HT1080 (cell line): ENCODE results near the gene RAB11B. TPM values are rescaled to one million over a fixed set of nuclear protein-coding genes. Genes with fewer than 3 reads are reported as not detected.
"Not testable (repeated sequence)": the region's sequence is repeated elsewhere in the genome, so short reads cannot be mapped to it uniquely, and the experiment has no call there.

ENCODE experiments used
- DNase-seq: peaks from one replicate; pipeline ENCODE4 v3.0.0-alpha.2; 2015; ENCODE audit warnings: low read depth
- small RNA-seq: library from RNA; depleted of rRNA; stranded (forward); fragments of <200 nt; gene quantifications from one replicate; pipeline ENCODE3, GENCODE V24; 2014
- total RNA-seq: library from RNA; depleted of rRNA; stranded (reverse); fragments of >200 nt; shearing (Covaris generic); gene quantifications from 2 replicates; pipeline ENCODE4 v1.2.3, GENCODE V29; 2014; rRNA removed

The RAB11B gene
- total RNA-seq, 1 experiment from 2014 or later = 10.7 TPM

DNA sequence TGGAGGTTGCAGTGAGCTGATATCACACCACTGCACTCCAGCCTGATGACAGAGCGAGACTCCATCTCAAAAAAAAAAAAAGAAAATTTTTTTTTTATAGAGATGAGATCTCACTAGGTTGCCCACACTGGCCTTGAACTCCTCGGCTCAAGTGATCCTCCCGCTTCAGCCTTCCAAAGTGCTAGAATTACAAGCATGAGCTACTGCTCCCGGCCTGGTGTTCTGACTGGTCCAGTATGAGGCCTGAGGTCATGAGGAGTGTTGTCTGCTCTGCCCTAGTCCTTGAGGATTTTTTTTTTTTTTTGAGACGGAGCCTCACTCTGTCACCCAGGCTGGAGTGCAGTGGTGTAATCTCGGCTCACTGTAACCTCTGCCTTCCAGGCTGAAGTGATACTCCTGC lies 35.2 kb downstream of the RAB11B start:
- DNase-seq = not testable (repeated sequence)

DNA sequence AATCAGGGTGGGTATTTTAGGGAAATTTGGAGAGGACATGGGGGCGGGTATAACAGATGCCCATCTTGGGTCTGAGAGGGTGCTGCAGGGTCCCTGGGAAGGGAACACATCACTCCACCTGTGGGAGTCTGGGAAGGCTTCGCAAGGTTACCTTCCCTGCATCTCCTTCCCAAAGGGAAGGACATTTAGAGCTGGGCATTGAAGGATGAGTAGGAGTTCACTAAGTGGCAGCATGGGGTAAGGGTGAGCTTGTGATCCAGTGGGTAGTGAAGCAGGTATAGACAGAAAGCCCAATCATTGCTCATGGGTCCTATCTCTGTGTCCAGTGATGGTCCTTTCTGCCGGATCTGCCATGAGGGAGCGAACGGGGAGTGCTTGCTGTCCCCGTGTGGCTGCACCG lies 36.1 kb downstream of the RAB11B start:
- no peak for DNase-seq

DNA sequence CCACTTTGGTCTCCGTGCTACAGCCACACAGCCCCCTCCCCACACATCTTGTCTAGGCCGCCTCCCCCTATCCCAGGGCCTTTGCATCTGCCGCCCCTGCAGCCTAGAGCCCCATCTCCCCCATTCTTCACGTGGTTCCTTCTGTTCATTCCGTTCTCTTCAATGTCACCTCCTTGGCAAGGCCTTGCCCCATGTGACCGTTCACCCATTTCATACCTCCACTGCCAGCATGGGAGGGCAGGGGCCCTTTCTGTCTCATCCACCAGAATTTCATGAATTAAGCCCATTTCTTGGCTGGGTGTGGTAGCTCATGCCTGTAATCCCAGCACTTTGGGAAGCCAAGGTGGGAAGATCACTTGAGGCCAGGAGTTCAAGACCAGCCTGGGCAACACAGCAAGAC lies 38.9 kb downstream of the RAB11B start:
- no peak for DNase-seq

DNA sequence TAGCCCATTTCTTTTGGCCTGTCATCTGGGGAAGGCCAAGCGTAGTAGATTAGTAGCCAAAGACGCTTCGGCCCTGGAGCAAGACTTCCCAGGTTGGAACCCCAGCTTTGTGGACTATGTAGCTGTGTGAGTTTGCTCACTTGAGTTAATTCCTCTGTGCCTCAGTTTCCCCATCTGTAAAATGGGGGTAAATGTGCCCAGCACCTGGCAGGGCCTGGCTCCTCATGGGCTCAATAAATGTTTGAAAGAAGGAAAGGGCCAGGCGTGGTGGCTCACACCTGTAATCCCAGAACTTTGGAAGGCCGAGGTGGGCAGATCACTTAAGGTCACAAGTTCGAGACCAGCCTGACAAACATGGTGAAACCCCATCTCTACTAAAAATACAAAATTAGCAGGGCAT lies 39.7 kb downstream of the RAB11B start:
- no peak for DNase-seq

DNA sequence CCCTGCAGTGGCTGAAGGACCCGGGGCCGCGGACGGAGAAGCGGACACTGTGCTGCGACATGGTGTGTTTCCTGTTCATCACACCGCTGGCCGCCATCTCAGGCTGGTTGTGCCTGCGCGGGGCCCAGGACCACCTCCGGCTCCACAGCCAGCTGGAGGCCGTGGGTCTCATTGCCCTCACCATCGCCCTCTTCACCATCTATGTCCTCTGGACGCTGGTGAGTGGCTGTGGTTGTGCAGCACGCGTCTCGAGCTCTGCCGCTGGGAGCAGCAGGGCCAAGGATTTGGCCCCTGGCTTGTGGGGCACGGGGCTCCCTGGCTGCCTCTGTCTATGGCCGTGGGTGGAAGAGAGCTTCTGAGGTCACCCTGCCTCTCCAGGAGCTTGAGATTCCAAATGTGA lies 40.5 kb downstream of the RAB11B start:
- no peak for DNase-seq

DNA sequence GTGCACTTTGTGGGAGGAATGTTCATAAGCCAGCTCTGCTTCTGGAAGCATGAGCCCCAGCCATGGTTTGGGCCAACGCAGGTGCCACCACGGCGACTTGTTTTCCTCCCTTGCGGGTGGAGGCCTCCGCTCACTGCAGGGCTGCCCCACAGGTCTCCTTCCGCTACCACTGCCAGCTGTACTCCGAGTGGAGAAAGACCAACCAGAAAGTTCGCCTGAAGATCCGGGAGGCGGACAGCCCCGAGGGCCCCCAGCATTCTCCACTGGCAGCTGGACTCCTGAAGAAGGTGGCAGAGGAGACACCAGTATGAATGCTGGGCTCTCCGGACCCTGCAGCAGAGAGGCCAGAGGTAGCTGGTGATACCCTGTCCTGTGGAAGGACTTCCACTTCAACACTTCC lies 48.1 kb downstream of the RAB11B start:
- no peak for DNase-seq

DNA sequence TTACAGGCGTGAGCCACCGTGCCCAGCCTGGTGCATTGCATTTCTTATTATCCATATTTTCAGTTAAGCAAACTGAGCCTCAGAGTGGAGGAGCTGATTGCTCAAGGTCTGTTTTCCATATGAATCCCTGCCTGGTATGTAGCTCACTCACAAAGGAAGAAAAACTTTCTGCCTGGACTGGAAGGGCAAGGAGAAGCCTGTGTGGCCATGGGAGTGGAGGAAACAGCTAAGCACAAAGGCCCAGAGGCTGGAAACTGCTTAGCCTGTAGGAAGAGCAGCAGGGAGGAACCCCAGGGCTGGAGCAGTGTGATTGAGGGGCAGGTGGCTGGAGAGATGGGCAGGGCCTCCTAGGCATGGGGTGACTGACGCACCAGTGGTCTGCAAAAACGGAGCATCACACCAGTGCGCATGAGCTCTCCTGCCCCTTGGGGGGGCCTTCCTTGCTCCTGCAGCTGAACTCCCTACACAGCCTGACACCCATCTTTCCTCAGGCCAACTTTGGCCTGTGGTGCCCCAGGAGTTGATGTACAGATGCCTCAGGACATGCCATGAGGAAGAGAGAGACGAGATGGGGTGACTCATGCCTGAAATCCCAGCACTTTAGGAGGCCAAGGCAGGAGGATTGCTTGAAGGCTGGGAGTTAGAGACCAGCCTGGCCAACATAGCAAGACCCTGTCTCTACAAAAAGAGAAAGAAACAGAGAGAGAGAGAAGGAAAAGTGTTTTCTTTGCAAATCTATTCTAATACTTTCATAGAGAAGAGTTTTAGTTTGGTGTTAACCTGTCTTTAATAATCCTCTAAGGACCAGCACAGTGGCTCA lies 51.8 kb downstream of the RAB11B start:
- no peak for DNase-seq

DNA sequence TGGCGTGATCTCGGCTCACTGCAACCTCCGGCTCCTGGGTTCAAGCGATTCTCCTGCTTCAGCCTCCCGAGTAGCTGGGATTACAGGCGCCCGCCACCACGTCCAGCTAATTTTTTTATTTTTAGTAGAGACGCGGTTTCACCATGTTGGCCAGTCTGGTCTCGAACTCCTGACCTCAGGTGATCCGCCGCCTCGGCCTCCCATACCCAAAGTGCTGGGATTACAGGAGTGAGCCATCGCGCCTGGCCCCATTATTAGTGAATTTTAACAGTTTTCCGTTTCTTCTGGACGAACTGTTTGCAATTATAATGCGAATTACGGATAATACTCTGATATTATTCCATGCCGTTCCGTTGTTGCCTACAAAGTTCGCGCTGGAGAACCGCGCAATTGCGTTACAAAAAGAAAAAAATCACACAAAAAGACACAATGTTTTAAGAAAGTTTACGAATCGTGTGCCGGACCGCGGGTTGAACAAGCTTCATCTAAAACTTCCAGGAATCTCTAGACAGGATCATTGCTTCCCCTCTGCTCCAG lies 54.0 kb downstream of the RAB11B start:
- not testable (repeated sequence) for DNase-seq

DNA sequence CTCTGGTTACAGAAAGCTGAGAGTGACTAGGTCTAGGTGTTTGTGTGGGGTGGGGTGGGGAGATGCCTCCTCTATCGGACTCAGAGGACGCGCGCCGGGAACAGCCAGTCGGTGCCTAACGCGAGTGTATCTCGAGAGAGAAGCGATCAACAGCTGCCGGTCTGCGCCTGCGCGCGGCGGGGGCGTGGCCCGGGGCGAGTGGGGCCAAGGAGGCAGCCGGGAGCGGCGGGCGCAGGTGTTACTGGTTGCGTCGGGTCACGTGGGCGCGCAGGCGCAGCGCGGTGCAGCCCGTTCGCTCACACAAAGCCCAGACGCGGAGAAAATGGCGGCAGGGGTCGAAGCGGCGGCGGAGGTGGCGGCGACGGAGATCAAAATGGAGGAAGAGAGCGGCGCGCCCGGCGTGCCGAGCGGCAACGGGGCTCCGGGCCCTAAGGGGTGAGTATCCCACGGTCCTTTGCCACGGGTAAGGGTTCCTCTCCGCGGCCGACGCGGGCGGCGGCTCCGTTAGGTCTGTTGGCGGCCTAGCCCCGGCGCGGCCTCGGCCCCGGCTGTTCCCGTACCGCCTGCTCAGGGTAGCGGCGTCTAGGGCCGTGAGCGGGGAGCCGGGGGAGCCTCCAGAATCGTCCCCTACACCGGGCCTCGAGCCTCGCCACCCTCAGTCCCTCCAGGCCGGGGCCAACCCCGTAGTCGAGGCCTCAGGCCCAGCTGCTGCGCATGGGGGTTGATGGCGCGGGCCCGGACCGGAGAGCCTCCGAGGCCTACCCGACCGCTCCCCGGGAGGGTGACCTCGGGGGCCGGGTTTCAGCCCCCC lies 54.7 kb downstream of the RAB11B start, which contains the start of gene HNRNPM:
Gene HNRNPM (plus strand): TSS at position 299 of the 811 bp plus-strand sequence. CDS start 24 bp downstream, at position 323.
- DNase-seq = peak; percentile 97

DNA sequence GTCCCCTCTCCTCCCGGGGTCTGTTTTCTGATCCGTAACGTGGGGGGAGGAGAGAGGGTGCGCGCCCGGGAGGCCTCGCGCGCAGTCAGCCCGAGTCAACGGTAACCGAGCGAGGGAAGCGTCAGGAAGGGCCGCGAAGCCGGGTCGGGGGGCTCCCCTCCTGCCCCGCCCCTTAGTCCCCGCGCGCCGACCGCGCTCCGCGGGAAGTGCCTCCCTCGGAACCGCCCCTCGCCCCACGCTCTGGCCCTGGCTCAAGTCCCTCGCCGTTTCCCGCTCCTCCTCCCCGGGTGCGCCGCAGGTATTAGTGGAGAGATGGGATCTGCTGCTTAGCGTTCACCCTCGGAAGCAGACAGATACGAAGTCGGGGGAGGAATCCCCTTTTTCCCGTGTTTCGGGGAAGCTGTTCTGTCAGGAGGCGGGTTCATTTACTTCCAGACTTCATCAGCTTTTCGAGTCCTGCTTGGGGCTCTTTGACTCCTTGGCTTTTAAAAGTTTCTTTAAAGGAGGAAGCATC lies 55.4 kb downstream of the RAB11B start:
- peak; percentile 14 for DNase-seq

DNA sequence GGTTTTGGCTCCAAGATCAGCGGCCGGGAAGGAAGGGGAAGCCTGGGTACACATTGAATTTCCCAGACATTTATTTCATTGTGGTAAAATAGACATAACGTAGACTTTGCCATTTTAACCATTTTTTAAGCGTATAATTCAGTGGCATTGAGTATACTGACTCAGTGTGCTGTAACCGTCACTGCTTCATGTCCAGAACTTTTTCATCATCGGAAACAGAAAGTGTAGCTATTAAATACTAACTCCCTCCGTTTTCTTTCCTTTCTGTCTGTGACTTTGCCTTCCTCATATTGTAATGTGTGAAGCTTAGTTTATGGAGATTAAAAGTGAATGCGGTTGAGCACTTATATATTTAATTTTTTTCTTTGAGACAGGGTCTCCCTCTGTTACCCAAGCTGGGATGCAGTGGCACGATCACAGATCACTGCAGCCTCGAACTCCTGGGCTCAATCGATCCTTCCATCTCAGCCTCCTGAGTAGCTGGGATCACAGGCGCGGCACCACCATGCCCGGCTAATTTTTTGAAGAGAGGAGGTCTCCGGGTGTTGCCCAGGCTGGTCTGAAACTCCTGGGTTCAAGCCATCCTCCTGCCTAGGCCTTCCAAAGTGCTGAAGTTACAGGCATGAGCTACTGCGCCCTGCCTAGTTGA lies 56.0 kb downstream of the RAB11B start:
- DNase-seq = no peak

DNA sequence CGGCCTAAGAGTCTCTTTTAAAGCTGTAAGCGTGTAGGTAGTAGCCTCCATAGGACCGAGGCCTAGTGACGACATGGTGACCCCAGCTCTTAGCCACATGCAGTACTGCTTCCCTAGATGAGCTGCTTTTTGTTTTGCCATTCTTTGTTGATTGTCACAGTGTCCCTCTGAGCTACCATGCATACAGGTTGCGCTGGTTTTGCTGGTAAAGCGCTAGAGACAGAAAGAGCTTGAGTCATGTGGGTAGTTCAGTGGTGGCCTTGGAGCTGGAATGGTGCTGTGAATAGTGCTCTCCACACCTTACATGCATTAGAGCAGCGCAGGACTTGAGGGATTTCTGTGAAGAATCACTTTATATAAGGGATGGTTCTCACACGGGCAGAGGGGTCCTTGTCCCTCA lies 59.7 kb downstream of the RAB11B start:
- DNase-seq = no peak

DNA sequence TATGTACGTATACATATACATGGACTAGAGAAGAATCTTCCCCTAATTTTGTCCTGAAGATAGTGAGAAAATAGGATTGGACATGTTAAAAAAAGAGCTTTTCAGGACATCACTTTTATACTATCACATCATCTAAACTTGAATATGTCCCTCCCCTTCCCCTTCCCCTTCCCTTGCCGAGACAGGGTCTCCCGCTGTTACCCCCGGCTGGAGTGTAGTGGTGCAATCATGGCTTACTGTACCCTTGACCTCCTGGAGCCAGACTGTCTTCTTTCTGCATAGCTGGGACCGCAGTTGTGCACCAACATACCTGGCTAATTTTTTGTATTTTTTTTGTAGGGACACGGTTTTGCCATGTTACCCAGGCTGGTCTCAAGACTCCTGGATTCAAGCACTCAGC lies 61.2 kb downstream of the RAB11B start:
- DNase-seq = no peak

DNA sequence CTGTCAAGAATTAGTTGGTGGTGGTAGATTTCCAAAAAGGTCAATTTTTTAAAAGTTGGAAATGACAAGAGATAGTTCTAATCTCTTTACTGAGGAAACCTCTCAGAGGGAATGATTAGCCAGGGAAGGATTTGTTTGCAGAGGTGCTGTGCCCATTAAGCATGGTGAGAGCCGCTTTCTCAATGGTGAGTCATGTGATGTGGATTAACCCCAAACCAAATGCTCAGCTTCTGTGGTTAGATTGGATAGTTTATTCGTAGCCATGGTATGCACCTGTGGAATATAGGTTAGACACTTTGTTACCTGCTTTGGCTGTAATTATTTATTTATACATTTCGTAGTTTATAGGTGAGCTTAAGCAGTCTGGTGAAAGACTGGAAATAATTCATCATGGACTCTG lies 61.7 kb downstream of the RAB11B start:
- DNase-seq = peak; percentile 73

DNA sequence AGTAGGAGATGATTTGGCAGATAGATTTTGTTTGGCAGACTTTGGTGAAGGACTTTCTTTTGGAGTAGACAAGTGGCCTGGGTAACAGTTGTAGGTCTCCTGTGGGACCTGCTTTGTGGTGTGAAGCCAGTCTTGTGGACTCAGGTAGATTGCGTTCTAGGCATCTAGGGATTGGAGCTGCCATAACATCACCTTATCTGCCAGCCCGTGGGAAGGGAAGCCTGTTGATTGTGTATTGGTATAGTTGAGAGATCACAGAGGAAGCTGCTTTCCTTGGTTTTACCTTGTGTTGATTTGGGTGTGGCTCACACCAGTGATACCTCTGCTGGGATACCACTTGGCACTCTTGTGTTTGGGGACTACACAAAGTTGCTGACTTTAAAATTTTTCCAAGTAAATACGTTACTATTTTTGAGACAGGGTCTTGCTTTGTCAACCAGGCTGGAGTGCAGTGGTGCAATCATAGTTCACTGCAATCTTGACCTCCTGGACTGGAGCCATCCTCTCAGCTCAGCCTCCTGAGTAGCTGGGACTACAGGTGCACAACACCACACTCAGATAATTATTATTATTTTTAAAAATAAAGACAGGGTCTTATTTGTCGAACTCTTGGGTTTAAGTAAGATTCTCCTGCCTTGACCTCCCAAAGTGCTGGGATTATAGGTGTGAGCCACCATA lies 62.4 kb downstream of the RAB11B start:
- no peak for DNase-seq

DNA sequence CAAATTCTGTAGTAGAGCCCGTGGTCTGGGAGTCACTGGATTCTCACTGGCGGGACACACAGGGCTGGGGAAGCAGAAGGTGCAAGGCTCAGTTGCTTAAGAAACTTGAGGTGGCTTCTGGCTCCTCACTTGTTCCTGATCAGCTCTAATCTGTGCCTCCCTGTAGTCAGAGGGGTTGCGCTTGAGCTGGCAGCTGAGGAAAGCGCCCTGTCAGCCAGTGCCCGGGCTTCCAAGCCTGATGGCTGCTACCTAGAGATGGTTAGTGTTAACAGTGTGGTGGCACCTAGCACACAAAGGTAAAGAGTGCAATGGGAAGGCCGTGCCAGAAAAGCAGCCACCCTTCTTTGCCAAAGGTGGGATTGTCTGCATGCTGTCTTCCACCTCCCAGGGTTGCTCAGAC lies 63.5 kb downstream of the RAB11B start:
- no peak for DNase-seq

Small RNA genes within 50 kb of the gene (small RNA-seq; reads per million reads assigned to genes)
- gene MIR4999 = not detected

Other genes starting within 250 kb of the RAB11B start
- not detected in 2 replicates for gene FBN3, start 240.8 kb upstream of the RAB11B start, total RNA-seq
- gene CERS4, start 181.0 kb upstream of the RAB11B start, total RNA-seq = 0.27 and 0.50 TPM in 2 replicates
- gene CD320, start 82.0 kb upstream of the RAB11B start, total RNA-seq = 88.7 and 93.7 TPM in 2 replicates
- 35.0 and 39.4 TPM in 2 replicates for gene NDUFA7, start 69.0 kb upstream of the RAB11B start, total RNA-seq
- gene RPS28, start 68.9 kb upstream of the RAB11B start, total RNA-seq = 1,252 and 1,259 TPM in 2 replicates
- not detected in 2 replicates for gene KANK3, start 47.1 kb upstream of the RAB11B start, total RNA-seq
- gene ANGPTL4, start 26.2 kb upstream of the RAB11B start, total RNA-seq = not detected in 2 replicates
- gene MARCHF2, start 22.9 kb downstream of the RAB11B start, total RNA-seq = 6.5 and 10.4 TPM in 2 replicates
- 109 and 146 TPM in 2 replicates for gene HNRNPM, start 54.6 kb downstream of the RAB11B start, total RNA-seq
- gene PRAM1, start 112.3 kb downstream of the RAB11B start, total RNA-seq = not detected in 2 replicates
- 4.1 and 8.5 TPM in 2 replicates for gene ZNF414, start 123.8 kb downstream of the RAB11B start, total RNA-seq
- gene MYO1F, start 187.1 kb downstream of the RAB11B start, total RNA-seq = not detected in 2 replicates
- gene ADAMTS10, start 220.4 kb downstream of the RAB11B start, total RNA-seq = not detected in 2 replicates
- gene NFILZ, start 240.3 kb downstream of the RAB11B start, total RNA-seq = not detected in 2 replicates